Duodenal mucosa (tissue), 2 donors: ENCODE results near the gene KCNMA1.

ENCODE experiments used
- H3K27ac ChIP-seq: one replicate; pipeline ENCODE4 v1.7.0; 2013; ENCODE audit warnings: low read depth, low read length
- H3K27me3 ChIP-seq, 2 donors: one replicate each; pipeline ENCODE4 v1.7.0; 2013; ENCODE audit warnings: low read length in 2 of 2, control low read depth in 1 of 2; ENCODE audit not compliant: insufficient read depth in 2 of 2, control insufficient read depth in 1 of 2
- H3K36me3 ChIP-seq, 2 donors: one replicate each; pipeline ENCODE4 v1.7.0; 2013; ENCODE audit warnings: low read length in 2 of 2, control low read depth in 1 of 2; ENCODE audit not compliant: insufficient read depth in 2 of 2, control insufficient read depth in 1 of 2
- H3K4me1 ChIP-seq, 2 donors: one replicate each; pipeline ENCODE4 v1.7.0; 2013; ENCODE audit warnings: low read length in 2 of 2, control low read depth in 1 of 2; ENCODE audit not compliant: insufficient read depth in 2 of 2, control insufficient read depth in 1 of 2
- H3K4me3 ChIP-seq, 2 donors: one replicate each; pipeline ENCODE4 v1.7.0; 2013; ENCODE audit warnings: low read length in 2 of 2, low read depth in 1 of 2
- H3K9ac ChIP-seq, 2 donors: one replicate each; pipeline ENCODE4 v1.7.0; 2013; ENCODE audit warnings: low read length in 2 of 2, low read depth in 1 of 2
- H3K9me3 ChIP-seq, 2 donors: one replicate each; pipeline ENCODE4 v1.7.0; 2013; ENCODE audit warnings: low read length in 2 of 2, control low read depth in 1 of 2; ENCODE audit not compliant: control insufficient read depth in 1 of 2

Gene KCNMA1

GRCh38 chr10:77678146-77678545 is 40.5 kb upstream of the KCNMA1 start:
- Histone ChIP-seq H3K27ac (no peak overlapping the region), H3K9ac (no peak overlapping the region), H3K4me1 (peaks cover 4 to 6% of the 10 kb centered on the region in 2 donors), H3K4me3 (no peak overlapping the region), H3K36me3 (no peaks in the 10 kb centered on the region), H3K27me3 (no peaks in the 10 kb centered on the region), H3K9me3 (peaks cover 0 to 4% of the 10 kb centered on the region in 2 donors)

- H3K4me1 ChIP-seq = peaks cover 0 to 6% of the 10 kb centered on the region in 2 donors
- H3K36me3 ChIP-seq = no peaks in the 10 kb centered on the region
- no peak overlapping the region for H3K27ac ChIP-seq
- H3K9me3 ChIP-seq = peaks cover 0 to 4% of the 10 kb centered on the region in 2 donors
- no peak overlapping the region for H3K9ac ChIP-seq
- H3K27me3 ChIP-seq = no peaks in the 10 kb centered on the region
- no peak overlapping the region for H3K4me3 ChIP-seq
Observed at GRCh38 chr10:77675347-77675746, 37.7 kb upstream of the KCNMA1 start.

GRCh38 chr10:77673515-77674140 is 36.0 kb upstream of the KCNMA1 start:
- H3K9me3 ChIP-seq = peaks cover 0 to 4% of the 10 kb centered on the region in 2 donors
- no peaks in the 10 kb centered on the region for H3K27me3 ChIP-seq
- H3K9ac ChIP-seq = no peak overlapping the region
- no peaks in the 10 kb centered on the region for H3K36me3 ChIP-seq
- no peak overlapping the region for H3K4me3 ChIP-seq
- no peak overlapping the region for H3K27ac ChIP-seq
- H3K4me1 ChIP-seq = peaks cover 0 to 6% of the 10 kb centered on the region in 2 donors

- no peak overlapping the region for H3K27ac ChIP-seq
Observed at GRCh38 chr10:77673101-77673500, 35.5 kb upstream of the KCNMA1 start.

GRCh38 chr10:77671594-77672252 is 34.1 kb upstream of the KCNMA1 start:
- no peak overlapping the region for H3K27ac ChIP-seq
- no peaks in the 10 kb centered on the region for H3K36me3 ChIP-seq
- no peak overlapping the region for H3K9ac ChIP-seq
- H3K4me3 ChIP-seq = no peak overlapping the region
- no peaks in the 10 kb centered on the region for H3K27me3 ChIP-seq
- peaks cover 3 to 6% of the 10 kb centered on the region in 2 donors for H3K4me1 ChIP-seq
- peaks cover 0 to 4% of the 10 kb centered on the region in 2 donors for H3K9me3 ChIP-seq

More at GRCh38 chr10:77673101-77673500, 35.5 kb upstream of the KCNMA1 start:
- Histone ChIP-seq H3K4me3 (no peak overlapping the region), H3K9ac (no peak overlapping the region), H3K4me1 (peaks cover 0 to 6% of the 10 kb centered on the region in 2 donors), H3K9me3 (peaks cover 0 to 4% of the 10 kb centered on the region in 2 donors), H3K27me3 (no peaks in the 10 kb centered on the region), H3K36me3 (no peaks in the 10 kb centered on the region)

- Histone ChIP-seq H3K27ac (no peak overlapping the region), H3K36me3 (no peaks in the 10 kb centered on the region), H3K27me3 (no peaks in the 10 kb centered on the region), H3K9ac (no peak overlapping the region), H3K4me1 (peaks cover 3 to 6% of the 10 kb centered on the region in 2 donors), H3K9me3 (peaks cover 0 to 4% of the 10 kb centered on the region in 2 donors), H3K4me3 (no peak overlapping the region)
Observed at GRCh38 chr10:77670817-77671443, 33.3 kb upstream of the KCNMA1 start.

- Histone ChIP-seq H3K9me3 (peaks cover 0 to 4% of the 10 kb centered on the region in 2 donors), H3K9ac (no peak overlapping the region), H3K27ac (no peak overlapping the region), H3K27me3 (no peaks in the 10 kb centered on the region), H3K36me3 (no peaks in the 10 kb centered on the region), H3K4me1 (peaks cover 3 to 6% of the 10 kb centered on the region in 2 donors), H3K4me3 (no peak overlapping the region)
Observed at GRCh38 chr10:77669892-77670291, 32.3 kb upstream of the KCNMA1 start.

GRCh38 chr10:77667426-77668324 is 30.1 kb upstream of the KCNMA1 start:
- Histone ChIP-seq H3K27ac (no peak overlapping the region), H3K9ac (no peak overlapping the region), H3K36me3 (no peaks in the 10 kb centered on the region), H3K4me1 (peaks cover 0 to 3% of the 10 kb centered on the region in 2 donors), H3K27me3 (no peaks in the 10 kb centered on the region), H3K9me3 (no peaks in the 10 kb centered on the region), H3K4me3 (no peak overlapping the region)

- no peak overlapping the region for H3K27ac ChIP-seq
- no peak overlapping the region for H3K4me3 ChIP-seq
- no peak overlapping the region for H3K9ac ChIP-seq
- H3K36me3 ChIP-seq = no peaks in the 10 kb centered on the region
- no peaks in the 10 kb centered on the region for H3K27me3 ChIP-seq
- no peaks in the 10 kb centered on the region for H3K9me3 ChIP-seq
- H3K4me1 ChIP-seq = peaks cover 0 to 3% of the 10 kb centered on the region in 2 donors
Observed at GRCh38 chr10:77666821-77667220, 29.2 kb upstream of the KCNMA1 start.
